NCI-H2081 treated with DMSO at 0.1 percent for 48 hours (cell line): Measurements from ENCODE around the gene PHACTR1.
"Not testable (repeated sequence)": the region's sequence is repeated elsewhere in the genome, so short reads cannot be mapped to it uniquely, and the experiment has no call there.

ENCODE experiments used
- DNase-seq: peaks from one replicate; lab custom pipeline; 2025; lab: John Stamatoyannopoulos, UW

The PHACTR1 gene

DNA sequence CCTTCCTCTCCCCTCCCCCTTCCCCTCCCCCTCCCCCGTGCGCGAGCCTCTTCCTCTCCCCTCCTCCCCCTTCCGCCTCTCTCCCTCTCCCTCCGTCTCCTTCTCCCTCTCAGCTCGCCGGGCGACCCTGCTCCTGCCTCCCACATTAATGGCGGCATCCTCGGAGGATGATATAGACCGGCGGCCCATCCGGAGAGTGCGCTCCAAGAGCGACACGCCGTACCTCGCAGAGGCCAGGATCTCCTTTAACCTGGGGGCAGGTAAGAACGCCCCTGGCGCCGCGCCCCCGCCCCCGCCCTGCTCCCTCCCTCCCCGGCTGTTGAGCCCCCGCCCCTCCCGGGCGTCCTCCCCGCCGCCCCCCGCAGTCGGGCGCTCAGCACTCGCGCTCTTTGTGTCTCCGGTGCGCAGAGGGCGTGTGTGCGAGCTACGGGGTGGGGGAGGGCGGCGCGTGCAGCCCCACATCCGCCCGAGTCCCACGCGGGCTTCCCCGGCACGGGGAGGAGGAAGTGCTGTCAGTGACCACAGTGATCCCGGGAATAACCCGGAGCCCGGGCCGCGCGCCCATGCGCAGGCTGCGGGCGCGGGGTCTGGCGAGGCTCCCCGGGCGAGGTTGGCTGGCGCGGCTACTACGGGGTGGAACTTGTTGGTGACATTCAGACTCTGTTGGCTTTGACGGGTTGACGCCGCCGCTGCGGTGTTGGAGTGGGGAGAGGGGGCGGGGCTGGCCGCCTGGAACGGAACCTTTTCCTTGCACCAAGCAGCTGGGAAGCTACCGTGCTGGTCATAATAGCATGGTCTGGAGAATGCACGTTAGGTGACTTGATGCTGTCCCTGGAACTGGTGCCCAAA is 33.2 kb downstream of the PHACTR1 start:
- peak; percentile 9 for DNase-seq

DNA sequence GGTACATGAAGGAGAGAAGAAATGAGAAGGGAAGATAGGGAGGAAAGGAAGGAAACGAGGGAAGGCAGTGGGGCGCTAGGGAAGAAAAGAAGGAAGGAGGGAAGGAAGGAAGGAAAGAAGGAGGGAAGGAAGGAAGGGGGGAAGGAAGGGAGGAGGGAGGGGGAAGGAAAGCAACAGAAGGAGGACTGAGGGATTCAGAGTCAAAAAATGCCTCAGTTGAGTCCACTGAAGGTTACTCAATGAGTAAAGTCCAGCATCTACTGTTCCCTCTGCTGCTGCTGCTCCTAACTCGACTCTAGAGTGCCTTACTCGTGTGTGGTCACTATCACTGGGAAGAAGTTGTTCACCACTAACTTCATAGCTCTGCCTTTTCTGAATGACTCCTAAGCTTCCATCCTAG is 33.8 kb downstream of the PHACTR1 start:
- no peak for DNase-seq

DNA sequence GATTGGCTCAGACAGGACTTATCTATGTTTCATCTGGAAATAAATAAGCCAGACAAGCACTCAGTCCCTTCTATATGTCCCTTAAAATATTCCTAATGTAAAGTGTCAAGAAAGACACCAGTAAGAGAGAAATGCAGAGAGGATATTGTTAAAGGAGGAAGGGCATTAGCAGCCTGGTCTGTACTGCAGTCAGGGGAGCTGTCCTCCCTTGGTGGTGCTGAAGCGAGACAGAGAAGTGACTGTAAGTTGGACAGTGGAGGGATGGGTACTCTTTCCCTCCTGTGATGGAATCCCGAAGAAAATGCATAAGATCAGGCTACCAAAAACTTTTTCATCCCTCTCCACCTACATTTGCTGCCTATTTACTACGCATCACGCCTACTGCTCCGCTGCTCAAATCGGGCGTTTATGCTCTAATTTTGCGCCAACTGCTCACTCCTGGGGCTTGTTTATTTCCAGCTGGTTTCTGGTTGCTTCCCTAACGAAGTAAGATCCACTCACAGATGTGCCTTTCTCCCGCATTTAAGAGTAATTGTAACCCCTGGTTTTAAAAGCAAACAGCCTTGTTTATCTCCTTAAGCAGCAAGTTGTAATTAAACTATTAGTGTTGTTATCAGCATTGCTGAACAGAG is 35.2 kb downstream of the PHACTR1 start:
- DNase-seq = no peak

DNA sequence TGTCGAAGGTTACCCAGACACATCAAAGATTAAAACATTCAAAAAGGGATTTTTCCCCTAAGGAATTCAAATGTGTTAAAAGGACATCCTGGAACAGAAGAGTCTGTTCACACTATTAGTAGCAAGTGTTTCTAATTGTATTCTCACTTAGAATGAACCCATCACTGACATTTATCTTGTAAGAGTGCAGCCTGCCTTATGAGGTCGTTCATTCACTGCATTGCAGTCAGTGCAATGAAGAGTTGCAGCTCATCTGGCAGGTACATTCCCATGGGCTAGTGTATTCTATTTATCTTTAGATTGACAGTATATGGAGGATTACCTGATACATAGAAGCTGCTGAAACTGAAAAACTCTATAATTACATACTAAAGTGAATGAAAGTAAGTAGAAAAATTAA is 36.5 kb downstream of the PHACTR1 start:
- DNase-seq = no peak

DNA sequence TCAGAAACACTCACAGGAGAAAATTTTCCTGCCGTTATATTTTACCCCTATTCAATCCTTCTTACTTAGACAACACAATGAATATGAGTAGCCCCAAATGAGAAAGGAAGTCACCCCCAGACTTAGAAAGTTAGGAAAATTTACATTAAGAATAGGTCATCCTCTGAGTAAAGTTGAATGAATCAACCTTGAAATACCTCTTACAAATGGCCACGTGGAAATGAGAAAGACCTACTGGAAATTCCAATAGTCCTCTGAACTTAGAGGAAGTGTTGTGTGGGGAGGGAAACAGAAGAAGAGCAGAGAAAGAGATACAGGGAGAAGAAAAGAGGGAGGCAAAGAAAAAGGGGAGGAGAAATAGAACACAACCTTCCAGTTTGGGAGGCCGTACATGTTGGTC is 43.7 kb downstream of the PHACTR1 start:
- DNase-seq = no peak

DNA sequence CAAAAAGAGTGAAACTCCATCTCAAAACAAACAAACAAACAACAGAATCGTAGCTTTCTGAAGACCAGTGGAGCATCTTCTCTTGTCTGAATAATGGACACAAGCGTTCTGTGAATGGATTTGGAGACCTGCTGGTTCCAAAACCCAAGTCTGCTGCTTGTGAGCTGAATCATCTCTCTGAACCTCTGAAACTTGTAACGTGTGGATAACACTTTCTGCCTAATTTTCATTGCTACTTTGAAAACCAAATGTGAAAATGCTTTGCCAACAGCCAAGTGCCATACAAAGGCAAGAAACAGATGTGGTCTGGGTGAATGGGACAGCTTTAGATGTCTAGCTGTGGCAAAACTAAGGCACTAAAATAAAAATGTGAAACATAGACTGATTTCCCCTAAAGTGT is 44.3 kb downstream of the PHACTR1 start:
- DNase-seq = no peak

DNA sequence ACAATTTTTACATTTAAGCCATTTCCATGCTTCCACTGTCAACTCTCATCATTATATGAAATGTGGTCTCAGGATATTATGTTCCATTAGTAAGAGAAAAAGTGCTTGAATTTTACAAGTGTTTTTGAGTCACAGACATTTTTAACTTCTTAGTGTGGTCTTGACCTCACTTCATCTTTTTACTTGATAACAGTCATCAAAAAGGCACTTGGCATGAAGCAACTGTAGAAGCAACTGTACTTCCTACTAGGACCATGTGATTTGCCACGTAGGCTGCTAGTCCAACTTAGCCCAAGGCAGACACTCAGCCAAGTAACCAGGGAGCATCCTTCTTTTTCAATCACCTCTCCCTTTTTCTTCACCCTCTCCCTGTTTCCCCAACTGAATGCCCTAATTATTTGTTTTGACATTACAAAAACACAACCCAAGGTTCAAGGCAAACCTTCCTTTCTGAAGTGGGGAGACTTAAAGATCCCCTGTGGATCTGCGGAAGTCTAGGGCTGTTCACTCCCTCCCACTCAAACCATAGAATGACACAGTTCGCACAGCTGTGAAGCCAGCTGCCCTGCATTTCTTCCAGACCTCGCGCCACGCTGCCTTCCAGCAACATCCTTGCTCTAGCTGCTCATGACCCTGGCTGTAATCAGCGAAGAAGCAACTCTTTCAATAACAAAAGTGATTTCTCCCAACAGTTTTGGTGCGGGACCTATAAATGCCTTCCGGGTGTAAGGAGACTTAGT is 45.0 kb downstream of the PHACTR1 start:
- DNase-seq = no peak

DNA sequence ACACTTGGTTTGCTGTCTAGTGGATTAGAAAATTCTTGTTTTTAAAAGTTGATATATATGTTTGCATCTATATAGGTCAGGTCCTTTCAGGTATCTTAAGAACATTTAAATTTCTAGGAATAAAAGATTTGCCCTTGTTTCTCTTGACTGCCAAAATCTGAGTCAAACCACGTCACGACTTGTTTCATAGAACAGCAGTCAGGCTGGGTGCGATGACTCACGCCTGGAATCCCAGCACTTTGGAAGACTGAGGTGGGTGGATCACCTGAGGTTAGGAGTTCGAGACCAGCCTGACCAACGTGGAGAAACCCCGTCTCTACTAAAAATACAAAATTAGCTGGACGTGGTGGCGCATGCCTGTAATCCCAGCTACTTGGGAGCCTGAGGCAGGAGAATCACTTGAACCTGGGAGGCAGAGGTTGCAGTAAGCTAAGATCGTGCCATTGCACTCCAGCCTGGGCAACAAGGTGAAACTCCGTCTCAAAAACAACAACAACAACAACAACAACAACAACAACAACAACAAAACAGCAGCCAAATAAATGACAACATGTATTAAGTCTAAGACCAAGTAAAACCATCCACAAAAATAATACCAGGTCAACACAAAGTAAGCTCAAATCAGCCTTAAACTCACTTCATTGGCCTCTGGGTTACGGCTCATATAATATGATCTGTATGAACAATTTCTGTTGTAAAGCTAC is 46.3 kb downstream of the PHACTR1 start:
- DNase-seq = not testable (repeated sequence)

DNA sequence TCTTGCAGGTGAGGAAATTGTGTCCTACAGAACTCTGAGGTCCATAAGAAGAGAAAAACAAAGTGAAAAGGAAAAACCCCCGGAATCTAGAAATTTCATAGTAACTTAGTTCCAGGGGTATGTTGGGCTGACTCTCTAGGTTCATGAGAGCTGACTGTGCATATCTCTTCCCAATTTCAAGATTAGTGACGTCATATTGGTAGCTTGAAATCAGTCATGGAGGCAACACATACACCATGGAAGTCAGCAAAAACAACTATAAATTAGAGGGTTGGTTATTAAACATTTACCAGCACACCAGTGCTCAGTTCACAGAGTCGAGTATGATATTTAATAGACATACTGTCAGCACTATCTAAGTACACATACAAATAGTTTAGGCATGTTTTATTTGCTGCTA is 49.8 kb downstream of the PHACTR1 start:
- DNase-seq = no peak

DNA sequence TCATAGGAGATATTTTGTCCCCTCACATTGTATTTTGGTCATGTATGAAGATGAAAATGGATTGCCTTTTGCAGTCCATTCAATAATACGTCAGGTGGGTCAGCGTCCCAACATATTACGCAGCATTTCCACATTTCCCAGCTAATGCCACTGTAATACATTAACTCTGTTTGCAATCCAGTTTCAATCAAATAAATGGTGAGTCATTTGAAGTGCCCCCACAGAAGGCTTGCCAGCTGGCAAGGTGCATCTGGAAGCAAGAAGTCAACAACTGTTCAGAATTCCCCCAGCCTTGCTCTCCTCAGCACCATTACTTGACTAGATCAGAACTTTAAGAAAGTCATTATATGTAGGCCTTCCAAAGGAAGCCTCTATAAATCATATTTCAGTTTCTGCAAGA is 50.4 kb downstream of the PHACTR1 start:
- no peak for DNase-seq

DNA sequence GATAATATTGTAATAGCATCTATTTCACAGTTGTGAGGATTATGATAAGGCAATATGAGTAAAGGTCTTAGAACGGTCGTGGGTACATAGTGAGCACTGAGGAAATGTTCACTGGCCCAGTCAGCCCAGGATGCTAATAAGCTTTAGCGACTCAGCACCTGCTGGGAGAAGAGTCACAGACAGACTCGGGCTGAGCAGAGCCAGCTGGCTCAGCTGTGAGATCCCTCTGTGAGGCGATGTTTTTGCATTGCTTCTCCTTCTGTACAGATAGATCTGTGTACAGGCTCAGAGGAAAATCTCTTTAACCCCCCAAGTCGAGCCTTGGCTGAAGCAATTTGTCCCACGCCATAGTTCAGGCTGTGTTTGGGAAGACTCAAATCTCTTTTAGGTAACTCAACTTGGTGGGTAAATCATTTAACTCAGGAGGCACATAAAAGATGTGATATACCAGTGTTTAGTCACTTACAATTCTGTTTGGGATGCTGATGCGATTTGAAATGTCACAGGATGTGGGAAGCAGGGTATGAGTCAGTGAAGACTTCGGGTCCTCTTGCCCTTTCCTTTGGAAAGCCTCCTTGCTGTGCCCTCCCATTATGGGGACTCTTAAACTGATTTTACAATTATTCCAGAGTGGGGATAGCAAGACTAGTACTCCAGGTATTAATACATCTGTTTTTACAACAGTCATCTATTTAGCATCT is 53.1 kb downstream of the PHACTR1 start:
- no peak for DNase-seq

DNA sequence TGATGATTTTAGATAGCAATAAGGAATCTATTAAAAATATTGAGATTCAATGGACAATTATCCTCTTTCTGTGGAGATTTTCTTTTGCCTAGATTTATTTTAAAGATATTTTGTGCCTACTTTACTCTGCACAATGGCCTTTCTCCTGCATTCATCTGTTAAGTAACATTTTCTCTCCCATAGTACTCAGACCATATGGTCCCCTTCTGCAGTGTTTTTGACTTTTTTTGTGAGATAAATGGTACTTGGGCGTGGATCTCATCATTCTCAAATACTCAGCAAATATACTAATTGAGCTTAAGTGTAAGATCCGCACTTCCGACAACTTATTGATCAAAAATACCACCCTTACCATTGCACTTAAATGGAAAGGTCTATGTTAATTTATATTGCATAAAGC is 55.8 kb downstream of the PHACTR1 start:
- no peak for DNase-seq

DNA sequence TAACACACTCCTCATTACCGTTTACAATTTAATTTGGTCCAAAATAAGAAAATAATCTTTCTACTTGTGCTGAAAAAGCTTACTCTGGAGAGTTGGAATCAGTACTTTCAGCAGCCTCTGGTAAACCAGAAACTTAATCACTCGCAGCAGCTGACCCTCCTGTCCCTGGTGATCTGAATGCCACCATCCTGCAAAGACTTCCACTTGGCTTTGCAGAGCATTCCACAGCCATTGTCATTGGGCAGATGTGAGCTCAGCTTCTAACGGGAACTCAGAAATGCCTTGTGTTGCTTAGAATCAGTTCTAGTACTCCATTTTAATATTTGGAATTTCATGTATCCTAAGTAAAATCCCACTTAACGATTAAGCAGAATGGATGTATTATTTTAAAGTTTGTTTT is 59.7 kb downstream of the PHACTR1 start:
- DNase-seq = no peak

DNA sequence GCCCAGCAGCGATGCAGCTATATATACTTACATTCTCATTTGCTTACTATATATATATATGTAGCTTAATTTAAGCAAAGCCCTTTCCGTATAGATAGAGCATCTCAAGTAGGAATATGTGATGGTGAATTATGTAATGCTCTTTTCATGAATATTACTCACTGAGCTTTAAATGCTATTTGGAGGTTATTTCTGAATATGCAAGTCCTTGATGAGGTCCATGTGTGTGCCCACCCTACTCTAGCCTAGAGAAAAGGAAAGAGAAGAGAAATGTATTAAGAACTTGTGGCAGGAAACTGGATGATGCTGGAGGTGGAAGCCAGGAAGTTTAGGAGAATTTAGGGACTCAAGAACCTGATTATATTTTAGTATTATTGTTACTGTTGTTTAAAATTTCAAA is 63.2 kb downstream of the PHACTR1 start:
- no peak for DNase-seq

DNA sequence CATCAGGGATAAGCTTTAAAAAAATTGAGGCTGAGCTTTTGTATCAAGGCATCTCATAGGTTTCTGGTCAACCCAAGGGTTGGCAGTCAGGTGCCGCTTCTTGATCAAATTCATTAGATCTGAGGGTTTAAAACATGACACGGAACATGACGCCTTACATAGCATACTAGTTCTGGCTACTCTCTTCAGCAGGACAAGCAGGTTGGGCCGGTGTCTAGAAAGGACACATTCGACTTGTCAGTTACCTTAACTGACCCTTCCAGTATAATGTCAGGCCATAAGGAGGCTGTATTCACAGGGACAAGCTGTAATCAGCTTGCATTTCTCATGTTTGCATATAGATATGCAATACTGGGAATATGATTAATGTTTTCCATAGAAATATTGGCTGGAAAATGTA is 65.6 kb downstream of the PHACTR1 start:
- no peak for DNase-seq

DNA sequence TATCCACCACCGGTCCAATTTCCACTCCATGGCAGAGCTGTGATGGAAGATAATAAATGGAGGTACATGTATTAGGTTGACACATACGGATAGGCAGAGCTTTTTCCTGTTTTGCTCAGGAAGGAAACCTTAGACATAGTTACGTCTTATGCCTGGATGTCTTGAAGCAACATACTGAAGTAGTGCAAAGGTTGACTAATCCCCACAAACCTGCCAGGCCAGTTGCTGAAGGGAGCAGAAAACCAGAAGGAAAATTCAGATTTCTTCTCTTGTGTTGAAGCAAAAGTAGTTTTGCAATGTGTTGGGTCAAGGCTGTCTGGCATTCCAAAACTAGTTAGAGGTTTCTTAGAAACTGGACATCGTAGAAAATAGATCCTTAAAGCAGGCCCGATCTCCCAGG is 68.7 kb downstream of the PHACTR1 start:
- no peak for DNase-seq

DNA sequence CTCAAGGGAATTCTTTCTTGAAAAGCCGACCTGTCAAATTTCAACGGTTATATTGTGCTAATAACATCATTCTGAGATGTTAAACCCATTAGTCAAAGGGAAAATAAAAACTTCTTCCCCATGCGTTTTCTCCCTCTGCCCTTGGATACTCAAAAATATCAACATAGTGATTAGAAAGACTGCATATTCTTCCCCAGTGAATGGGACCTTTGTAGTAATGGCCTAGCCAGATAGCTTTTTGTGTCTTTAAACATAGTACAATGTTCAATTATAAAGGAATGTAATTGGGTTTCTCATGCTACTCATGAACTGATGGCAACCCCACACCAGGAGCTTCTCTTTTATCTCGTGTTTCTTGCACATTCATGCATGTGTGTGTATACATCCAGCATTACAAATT is 69.4 kb downstream of the PHACTR1 start:
- no peak for DNase-seq

DNA sequence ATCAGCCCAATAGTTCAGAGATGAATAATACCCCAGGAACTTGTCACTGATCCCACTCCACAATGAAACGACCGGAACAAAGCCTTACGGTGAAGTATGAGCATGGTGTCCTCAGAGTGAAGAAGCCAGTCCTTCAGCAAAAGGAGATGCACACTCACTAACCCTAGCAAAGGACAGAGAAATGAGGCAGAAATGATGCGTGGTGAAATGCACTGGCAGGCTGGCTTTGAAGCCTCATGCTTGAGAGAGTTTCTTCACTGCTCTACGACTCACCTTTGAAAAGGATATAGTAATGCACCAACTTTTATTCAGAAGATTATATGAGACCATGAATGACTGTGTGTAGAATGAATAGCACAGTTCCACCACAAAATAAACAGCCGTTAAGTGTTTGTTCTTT is 74.8 kb downstream of the PHACTR1 start:
- no peak for DNase-seq

DNA sequence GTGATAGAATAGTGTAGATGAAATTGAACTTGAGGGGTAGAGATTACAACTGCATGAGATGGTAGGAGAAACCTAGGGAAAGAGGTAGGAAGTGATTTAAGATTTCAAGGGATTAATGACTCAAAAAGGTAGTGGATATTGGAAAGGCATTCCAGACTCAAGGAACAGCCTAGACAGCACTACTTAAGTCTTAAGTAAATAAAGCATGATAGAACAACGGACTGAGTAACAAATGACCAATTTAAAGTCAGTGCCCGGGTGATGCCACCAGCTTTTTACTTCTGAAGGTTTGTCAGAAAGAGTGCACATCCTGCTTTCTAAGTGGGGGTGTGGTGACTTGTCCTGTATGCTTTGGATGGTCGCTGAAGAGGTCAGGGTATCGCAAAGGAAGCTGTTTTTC is 81.8 kb downstream of the PHACTR1 start:
- DNase-seq = no peak

DNA sequence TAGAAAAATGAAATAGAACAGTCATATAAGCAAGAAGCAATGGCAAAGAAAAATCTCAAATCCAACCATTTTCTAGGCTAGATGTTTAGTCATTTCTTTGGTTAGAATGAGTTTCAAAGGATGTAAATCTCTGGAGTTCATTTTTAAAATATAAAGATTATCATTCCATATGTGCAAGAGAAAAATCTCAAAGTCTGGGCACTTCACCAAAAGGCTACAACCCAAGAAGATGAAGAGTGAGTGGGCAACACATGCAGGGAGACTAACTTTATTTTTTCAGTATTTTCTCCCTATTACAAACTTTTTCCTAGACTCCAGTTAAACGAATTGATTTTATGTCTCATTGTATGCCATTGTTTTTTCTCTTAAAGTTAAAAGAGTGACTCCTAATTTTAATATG is 83.6 kb downstream of the PHACTR1 start:
- no peak for DNase-seq

DNA sequence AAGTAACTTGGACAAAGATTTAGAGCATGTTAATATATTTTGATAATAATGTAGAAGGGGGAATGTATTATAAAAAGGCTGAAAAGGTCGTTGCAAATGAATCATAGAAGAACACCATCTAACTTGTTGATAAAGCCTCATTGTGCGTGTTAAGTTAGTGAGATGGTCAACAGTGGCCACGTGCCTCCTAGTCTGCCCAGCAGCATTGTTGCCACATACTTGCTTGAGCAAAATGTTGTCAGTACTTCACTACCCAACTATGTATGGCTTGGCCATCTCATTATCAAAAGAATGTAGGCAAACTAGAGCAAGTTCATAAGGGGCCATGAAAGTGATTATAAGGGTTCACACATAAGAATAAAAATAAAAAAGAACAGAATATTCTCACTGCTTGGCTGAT is 84.6 kb downstream of the PHACTR1 start:
- no peak for DNase-seq

DNA sequence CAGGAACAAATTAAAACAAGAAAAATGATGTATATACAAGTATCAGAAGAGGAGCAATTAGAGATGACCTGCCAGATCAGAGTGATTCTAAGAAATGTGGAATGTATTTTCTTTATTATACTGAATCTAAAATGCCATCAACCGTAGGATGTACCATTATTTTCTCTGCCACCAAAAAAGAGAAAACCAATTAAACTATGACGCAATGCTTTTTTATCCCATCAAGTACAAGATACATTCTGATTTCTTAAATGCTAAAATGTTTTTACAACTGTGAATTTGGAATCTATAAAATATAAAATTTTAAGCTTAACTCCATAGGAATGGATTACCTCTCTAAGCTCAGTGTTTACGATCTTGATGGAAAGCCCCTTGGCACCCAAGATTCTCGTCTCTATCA is 85.9 kb downstream of the PHACTR1 start:
- DNase-seq = no peak
